Liver (tissue), 9 donors: ENCODE measurements around the gene ADAMTS2. TPM values are rescaled to one million over a fixed set of nuclear protein-coding genes. Genes with fewer than 3 reads are reported as not detected.

Source experiments
- DNase-seq: peaks from one replicate; pipeline ENCODE4 v3.0.0-alpha.2; 2017; ENCODE audit warnings: low spot score
- H3K27ac ChIP-seq, 2 donors: one replicate each; pipeline ENCODE4 v1.7.0; 2013; ENCODE audit warnings: inconsistent platforms in 2 of 2, low read length in 2 of 2, control low read depth in 1 of 2, low read depth in 1 of 2, mild to moderate bottlenecking in 1 of 2
- H3K27me3 ChIP-seq, 4 donors: one replicate each; pipeline versions ENCODE4 v1.6.1 to v1.7.0; 2013; ENCODE audit warnings: low read length in 3 of 4, inconsistent platforms in 1 of 4, mild to moderate bottlenecking in 1 of 4, moderate library complexity in 1 of 4; ENCODE audit not compliant: control insufficient read depth in 4 of 4, insufficient read depth in 4 of 4
- H3K36me3 ChIP-seq, 4 donors: one replicate each; pipeline versions ENCODE4 v1.6.1 to v1.7.0; 2013; ENCODE audit warnings: low read length in 3 of 4, mild to moderate bottlenecking in 3 of 4, low read depth in 1 of 4, moderate library complexity in 1 of 4; ENCODE audit not compliant: control insufficient read depth in 4 of 4, insufficient read depth in 3 of 4
- H3K4me1 ChIP-seq, 4 donors: one replicate each; pipeline versions ENCODE4 v1.6.1 to v1.7.0; 2013; ENCODE audit warnings: low read length in 3 of 4, mild to moderate bottlenecking in 3 of 4, moderate library complexity in 1 of 4; ENCODE audit not compliant: control insufficient read depth in 4 of 4, insufficient read depth in 4 of 4
- H3K4me3 ChIP-seq, 3 donors: one replicate each; pipeline versions ENCODE4 v1.6.1 to v1.7.0; 2013; ENCODE audit warnings: low read length in 3 of 3, control low read depth in 1 of 3, low read depth in 1 of 3, mild to moderate bottlenecking in 1 of 3
- H3K9ac ChIP-seq, 2 donors: one replicate each; pipeline ENCODE4 v1.7.0; 2013; ENCODE audit warnings: low read length in 2 of 2, mild to moderate bottlenecking in 2 of 2, moderate library complexity in 2 of 2, control low read depth in 1 of 2, low read depth in 1 of 2
- H3K9me3 ChIP-seq, 4 donors: one replicate each; pipeline versions ENCODE4 v1.6.1 to v1.7.0; 2013; ENCODE audit warnings: low read length in 3 of 4; ENCODE audit not compliant: control insufficient read depth in 4 of 4
- ATF3 ChIP-seq: IDR thresholded peaks from 2 replicates; pipeline ENCODE4 v1.6.1; 2016; ENCODE audit warnings: antibody characterized with exemption
- CTCF ChIP-seq: fragments of 150-350 bp; IDR thresholded peaks from 2 replicates; pipeline ENCODE4 v1.5.1; 2017; ENCODE audit warnings: improper control_type of control experiment, low read depth, low read length; ENCODE audit not compliant: missing input control
- EGR1 ChIP-seq, 2 donors: IDR thresholded peaks; 2 replicates each; pipeline ENCODE4 v1.6.1; 2016 to 2018; ENCODE audit warnings: antibody characterized with exemption in 2 of 2, low read depth in 2 of 2
- FOXA2 ChIP-seq: IDR thresholded peaks from 2 replicates; pipeline ENCODE4 v1.6.1; 2016; ENCODE audit warnings: antibody characterized with exemption
- GABPA ChIP-seq, 2 donors: IDR thresholded peaks in 1 of 2; conservative IDR thresholded peaks in 1 of 2; 2 replicates each; pipeline ENCODE4 v1.6.1; 2016; ENCODE audit warnings: antibody characterized with exemption in 2 of 2, mild to moderate bottlenecking in 1 of 2, moderate library complexity in 1 of 2
- HNF4A ChIP-seq, 2 donors: conservative IDR thresholded peaks; 2 replicates each; pipeline ENCODE4 v1.6.1; 2016; ENCODE audit warnings: antibody characterized with exemption in 2 of 2, mild to moderate bottlenecking in 2 of 2
- HNF4G ChIP-seq: IDR thresholded peaks from 2 replicates; pipeline ENCODE4 v1.6.1; 2016; ENCODE audit warnings: antibody characterized with exemption
- JUND ChIP-seq, 2 donors: IDR thresholded peaks; 2 replicates each; pipeline ENCODE4 v1.6.1; 2016; ENCODE audit warnings: antibody characterized with exemption in 2 of 2
- MAX ChIP-seq: IDR thresholded peaks from 2 replicates; pipeline ENCODE4 v1.6.1; 2016; ENCODE audit warnings: antibody characterized with exemption
- NR2F2 ChIP-seq: IDR thresholded peaks from 2 replicates; pipeline ENCODE4 v1.6.1; 2016; ENCODE audit warnings: antibody characterized with exemption
- RAD21 ChIP-seq, 2 donors: IDR thresholded peaks; 2 replicates each; pipeline ENCODE4 v1.6.1; 2016; ENCODE audit warnings: antibody characterized with exemption in 2 of 2, mild to moderate bottlenecking in 2 of 2
- REST ChIP-seq: IDR thresholded peaks from 2 replicates; pipeline ENCODE4 v1.6.1; 2016; ENCODE audit warnings: antibody characterized with exemption, mild to moderate bottlenecking
- SP1 ChIP-seq: IDR thresholded peaks from 2 replicates; pipeline ENCODE4 v1.6.1; 2018; ENCODE audit warnings: antibody characterized with exemption, mild to moderate bottlenecking
- TAF1 ChIP-seq: conservative IDR thresholded peaks from 2 replicates; pipeline ENCODE4 v1.6.1; 2016; ENCODE audit warnings: antibody characterized with exemption, mild to moderate bottlenecking
- YY1 ChIP-seq: IDR thresholded peaks from 2 replicates; pipeline ENCODE4 v1.6.1; 2016; ENCODE audit warnings: antibody characterized with exemption, mild to moderate bottlenecking
- ZBTB33 ChIP-seq: IDR thresholded peaks from 2 replicates; pipeline ENCODE4 v1.6.1; 2016; ENCODE audit warnings: antibody characterized with exemption
- WGBS: extraction: QIAGEN DNeasy Blood & Tissue Kit; methylation state at CpG from one replicate; pipeline ENCODE4 v1.1.7; 2013; 5-methylcytosine and 5-hydroxymethylcytosine counted together
- polyA plus RNA-seq, 2 donors: library from polyadenylated mRNA; stranded (reverse) in 1 of 2; unstranded in 1 of 2; fragments of 200-250 nt in 1 of 2; fragments of >200 nt in 1 of 2; fragmentation: Nextera tagmentation in 1 of 2; extraction: Ambion mirVana in 1 of 2; gene quantifications; one replicate each; pipeline versions ENCODE4 v1.2.1 to v1.2.3, GENCODE V29; 2013 to 2015
- total RNA-seq, 2 donors: library from RNA; depleted of rRNA; stranded (reverse); fragments of >200 nt; gene quantifications; one replicate each; pipeline ENCODE4 v1.2.3, GENCODE V29; 2014
- donor health status: healthy.
- donor health status: healthy.
- donor health status: healthy.
- donor health status: healthy.
- donor health status: healthy.

The ADAMTS2 gene
- total and polyA plus RNA-seq, 4 donors = 2.7 to 24.3 (median 12.0) TPM

- no peak for TF ChIP-seq NR2F2
- TF ChIP-seq EGR1 (IDR thresholded peaks at IDR 0.05; ENCODE audit: low read depth in 2 of 2) = no peak
- TF ChIP-seq JUND (IDR thresholded peaks at IDR 0.05) = no peak
- TF ChIP-seq MAX = no peak
- no peak for TF ChIP-seq HNF4G
- TF ChIP-seq YY1 = no peak
- TF ChIP-seq TAF1 = no peak
- TF ChIP-seq GABPA (IDR thresholded peaks at IDR 0.05 in 1 of 2, conservative IDR thresholded peaks at IDR 0.05 in 1 of 2) = no peak
- TF ChIP-seq ATF3 = no peak
- TF ChIP-seq RAD21 (IDR thresholded peaks at IDR 0.05) = no peak
- no peak for TF ChIP-seq FOXA2
- no peak for TF ChIP-seq REST
- no peak for TF ChIP-seq HNF4A (conservative IDR thresholded peaks at IDR 0.05)
- Histone ChIP-seq H3K36me3 (peaks cover 0 to 3% (median 0%) of the 10 kb centered on the region in 4 donors), H3K4me1 (no peaks in the 10 kb centered on the region), H3K9ac (no peak overlapping the region), H3K27ac (no peak overlapping the region), H3K9me3 (peaks cover 0 to 3% (median 1%) of the 10 kb centered on the region in 4 donors), H3K27me3 (no peaks in the 10 kb centered on the region), H3K4me3 (no peak overlapping the region)
- WGBS = 75% methylated on average over 15 of the region's 15 CpGs
- no peak for DNase-seq
Observed at GRCh38 chr5:179131886-179132585, 213.2 kb downstream of the ADAMTS2 start.

- WGBS = 86% methylated on average over 10 of the region's 10 CpGs
- Histone ChIP-seq H3K36me3 (peaks cover 0 to 3% (median 0%) of the 10 kb centered on the region in 4 donors), H3K9me3 (peaks cover 0 to 3% (median 1%) of the 10 kb centered on the region in 4 donors), H3K27me3 (no peaks in the 10 kb centered on the region), H3K4me3 (no peak overlapping the region), H3K9ac (no peak overlapping the region), H3K4me1 (no peaks in the 10 kb centered on the region), H3K27ac (no peak overlapping the region)
- no peak for TF ChIP-seq ZBTB33
- no peak for TF ChIP-seq YY1
- TF ChIP-seq JUND (IDR thresholded peaks at IDR 0.05) = no peak
- no peak for TF ChIP-seq TAF1
- no peak for TF ChIP-seq REST
- TF ChIP-seq FOXA2 = no peak
- no peak for TF ChIP-seq ATF3
- TF ChIP-seq EGR1 (IDR thresholded peaks at IDR 0.05; ENCODE audit: low read depth in 2 of 2) = no peak
- no peak for TF ChIP-seq SP1
- TF ChIP-seq CTCF = no peak
- DNase-seq = no peak
Observed at GRCh38 chr5:179131321-179131835, 213.9 kb downstream of the ADAMTS2 start.
